Activated CD8-positive, alpha-beta memory T cell treated with anti-CD3 and anti-CD28 coated beads for 36 hours (primary cell): ENCODE data around the gene FNBP1L. TPM values are rescaled to one million over a fixed set of nuclear protein-coding genes. Genes with fewer than 3 reads are reported as not detected.

ENCODE experiments used
- CTCF ChIA-PET: fragments of 350-600 bp; sonication (Branson Sonifier 250); formaldehyde crosslinking; loops from one replicate; lab custom pipeline; 2021; ENCODE audit warnings: antibody characterized with exemption; lab: Charles Lee
- POLR2A ChIA-PET: fragments of 350-600 bp; sonication (Branson Sonifier 250); formaldehyde crosslinking; loops from one replicate; lab custom pipeline; 2021; ENCODE audit warnings: antibody characterized with exemption; lab: Charles Lee
- total RNA-seq, 2 experiments: library from RNA; stranded (reverse); gene quantifications; one replicate each; pipeline ENCODE4 v1.2.3, GENCODE V29; 2021

FNBP1L gene
- total RNA-seq, 2 experiments from 2014 or later, result 0.65 to 0.67 TPM

DNA sequence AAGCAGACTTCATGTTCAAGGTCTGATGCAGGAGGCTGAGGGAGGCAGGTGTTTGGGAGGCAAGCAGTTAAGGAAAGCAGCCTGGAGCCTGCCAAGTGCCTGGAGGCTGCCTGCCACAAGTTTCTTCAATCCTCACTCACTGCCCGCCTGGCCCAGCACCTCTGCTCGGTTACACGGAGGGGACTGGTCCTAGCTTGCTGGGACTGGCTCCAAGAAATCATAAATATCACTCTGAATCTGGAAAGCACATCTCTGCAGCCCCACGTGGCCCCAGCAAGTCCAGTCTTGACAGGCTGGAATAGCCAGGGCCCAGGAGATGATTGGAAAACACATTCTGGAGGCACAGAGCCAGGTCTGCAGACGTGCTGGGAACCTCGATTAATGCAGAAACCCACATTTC, 149.8 kb downstream of the FNBP1L start:
- CTCF ChIA-PET, result no interaction called here
- POLR2A ChIA-PET, result no interaction called here

GRCh38 chr1:93598396-93598795, 150.5 kb downstream of the FNBP1L start:
- ChIA-PET POLR2A (no interaction called here), CTCF (interaction anchor here (1.0 kb wide), 1 partner anchor 11 kb away, joined by 3 read pairs; no protein-coding TSS in a partner anchor)

DNA sequence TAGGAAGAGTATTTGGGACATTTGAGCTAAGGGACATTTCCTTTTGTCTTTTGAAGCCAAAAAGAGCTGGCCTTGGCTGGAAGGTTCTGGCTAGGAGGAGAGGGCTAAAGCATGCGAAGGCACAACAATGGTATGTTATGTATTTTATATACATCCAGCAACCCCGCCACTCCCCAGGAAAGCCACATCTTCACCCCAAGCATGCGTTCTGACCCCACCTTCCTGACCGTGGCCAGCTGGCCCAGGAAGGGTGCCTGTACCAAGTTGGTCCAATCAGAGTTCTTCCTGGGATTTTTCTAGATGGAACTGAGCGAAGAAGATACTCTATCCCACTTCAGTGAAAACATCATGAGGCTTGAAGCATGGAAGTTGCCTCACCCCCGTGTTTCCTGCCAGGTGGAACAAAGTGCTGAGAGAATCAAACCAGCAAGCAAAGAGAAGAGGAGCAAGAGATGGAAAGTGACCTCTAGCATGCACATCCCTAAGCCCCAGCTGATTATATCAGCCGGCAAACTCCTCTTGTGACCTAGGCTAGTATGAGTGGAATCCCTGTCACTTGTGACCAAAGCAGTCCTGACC, 151.0 kb downstream of the FNBP1L start:
- CTCF ChIA-PET, result interaction anchor here (1.0 kb wide), 1 partner anchor 11 kb away, joined by 3 read pairs; no protein-coding TSS in a partner anchor
- POLR2A ChIA-PET, result no interaction called here

DNA sequence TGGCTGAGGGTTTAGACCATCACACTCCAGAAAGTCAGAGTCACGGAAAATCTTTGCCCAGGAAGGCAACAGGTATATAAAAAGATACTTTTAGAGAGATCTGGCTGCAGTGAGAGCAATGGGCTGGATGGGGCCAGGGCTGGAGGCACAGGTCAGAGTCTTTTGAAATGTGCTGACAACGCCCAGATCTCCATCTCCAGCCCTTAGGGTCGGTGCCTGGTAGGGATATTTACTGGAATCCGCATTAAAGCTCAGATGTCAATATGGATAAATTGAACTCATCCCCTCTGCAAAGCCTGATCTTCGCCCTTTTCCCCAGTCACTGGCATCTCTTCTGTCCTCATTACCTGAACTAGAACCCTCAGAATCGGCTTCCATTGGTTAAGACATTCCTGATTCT, 151.6 kb downstream of the FNBP1L start:
- ChIA-PET CTCF (no interaction called here), POLR2A (no interaction called here)

GRCh38 chr1:93600663-93601062, 152.7 kb downstream of the FNBP1L start:
- ChIA-PET CTCF (no interaction called here), POLR2A (no interaction called here)

GRCh38 chr1:93601686-93602085, 153.8 kb downstream of the FNBP1L start:
- CTCF ChIA-PET, result no interaction called here
- POLR2A ChIA-PET, result no interaction called here

DNA sequence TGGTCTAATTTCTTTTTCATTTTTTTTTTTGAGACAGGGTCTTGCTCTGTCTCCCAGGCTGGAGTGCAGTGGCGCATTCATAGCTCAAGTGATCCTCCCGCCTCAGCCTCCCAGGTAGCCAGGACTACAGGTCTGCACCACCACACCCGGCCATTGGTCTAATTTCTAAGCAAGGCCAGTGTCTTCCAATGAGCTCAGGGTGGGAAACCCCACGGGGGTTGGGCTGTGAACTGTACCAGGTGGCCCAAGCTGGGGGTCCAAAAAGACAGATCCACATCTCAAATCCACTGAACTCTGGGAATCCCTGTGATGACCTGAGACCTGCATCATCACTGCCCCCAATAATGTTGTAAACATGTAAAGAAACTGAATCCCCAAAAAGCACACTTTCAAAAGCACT, 154.2 kb downstream of the FNBP1L start:
- ChIA-PET POLR2A (no interaction called here), CTCF (no interaction called here)

DNA sequence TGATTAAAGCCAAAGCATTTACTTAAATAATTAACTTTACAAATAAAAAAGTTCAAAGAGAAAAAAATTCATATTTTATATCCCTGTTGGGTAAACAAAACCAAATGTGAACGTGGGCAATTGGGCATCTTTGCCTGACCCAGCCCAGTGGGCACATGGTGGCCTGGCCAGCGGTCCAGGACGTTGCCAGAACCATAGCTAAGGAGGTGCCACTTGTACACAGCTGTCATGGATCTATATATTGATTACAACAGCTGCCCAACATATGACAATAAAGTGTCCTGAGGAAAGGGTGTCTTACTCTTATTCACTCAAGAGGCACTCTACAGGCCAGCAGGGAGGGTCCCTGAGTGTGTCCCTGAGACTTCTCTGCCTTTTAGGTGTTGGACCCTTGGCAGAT, 155.2 kb downstream of the FNBP1L start:
- CTCF ChIA-PET, result no interaction called here
- POLR2A ChIA-PET, result no interaction called here

GRCh38 chr1:93603601-93604000, 155.7 kb downstream of the FNBP1L start:
- CTCF ChIA-PET, result no interaction called here
- POLR2A ChIA-PET, result no interaction called here

Other genes with a start within 250 kb of the FNBP1L start
- gene DR1, start 102.2 kb upstream of the FNBP1L start, total RNA-seq, result 100 to 1,000 TPM; 102 to 103 TPM
- gene BCAR3, start 233.7 kb downstream of the FNBP1L start, total RNA-seq, result under 1 TPM; 0.46 to 0.99 TPM